ENCODE results near the gene GTF2IRD2. TPM values are rescaled to one million over a fixed set of nuclear protein-coding genes. Genes with fewer than 3 reads are reported as not detected.
"Not testable (repeated sequence)": the region's sequence is repeated elsewhere in the genome, so short reads cannot be mapped to it uniquely, and the experiment has no call there.

Gene GTF2IRD2
- total RNA-seq, 1 donor from 2014 or later: 4.8 TPM

DNA sequence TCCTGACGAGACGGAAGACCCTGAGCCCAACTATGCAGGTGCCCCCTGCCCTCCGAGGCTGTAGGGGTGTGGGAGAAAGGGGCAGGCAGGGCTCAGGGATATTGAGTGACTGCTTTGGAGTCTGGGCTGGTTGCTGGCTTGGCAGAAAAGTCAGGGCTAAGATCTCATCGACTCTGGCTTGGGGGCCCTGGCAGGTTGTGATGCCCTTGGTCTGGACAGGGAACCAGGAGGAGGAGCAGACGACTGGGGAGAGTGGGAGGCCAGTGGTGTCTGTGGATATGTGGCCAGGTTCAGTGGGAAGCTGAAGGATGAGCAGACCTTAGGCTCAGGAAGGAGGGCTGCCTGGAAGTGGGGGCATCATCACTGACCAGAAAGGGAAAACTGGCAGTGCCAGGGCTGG lies 67.8 kb downstream of the GTF2IRD2 start:
- DNase-seq: not testable (repeated sequence)

GRCh38 chr7:74781746-74782145 lies 69.7 kb downstream of the GTF2IRD2 start:
- not testable (repeated sequence) for DNase-seq

DNA sequence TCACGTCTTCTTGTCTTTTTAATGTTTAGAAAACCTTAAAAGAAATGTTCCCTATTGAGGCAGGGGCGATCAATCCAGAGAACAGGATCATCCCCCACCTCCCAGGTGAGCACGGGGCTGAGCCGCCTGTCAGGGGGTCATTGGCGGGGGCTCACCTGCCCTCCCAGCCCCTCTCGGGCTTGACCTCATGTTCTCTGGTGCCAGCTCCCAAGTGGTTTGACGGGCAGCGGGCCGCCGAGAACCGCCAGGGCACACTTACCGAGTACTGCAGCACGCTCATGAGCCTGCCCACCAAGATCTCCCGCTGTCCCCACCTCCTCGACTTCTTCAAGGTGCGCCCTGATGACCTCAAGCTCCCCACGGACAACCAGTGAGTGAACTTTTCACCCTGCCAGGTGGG lies 72.4 kb downstream of the GTF2IRD2 start:
- not testable (repeated sequence) for DNase-seq

GRCh38 chr7:74775111-74775510 lies 76.3 kb downstream of the GTF2IRD2 start:
- DNase-seq: not testable (repeated sequence)

DNA sequence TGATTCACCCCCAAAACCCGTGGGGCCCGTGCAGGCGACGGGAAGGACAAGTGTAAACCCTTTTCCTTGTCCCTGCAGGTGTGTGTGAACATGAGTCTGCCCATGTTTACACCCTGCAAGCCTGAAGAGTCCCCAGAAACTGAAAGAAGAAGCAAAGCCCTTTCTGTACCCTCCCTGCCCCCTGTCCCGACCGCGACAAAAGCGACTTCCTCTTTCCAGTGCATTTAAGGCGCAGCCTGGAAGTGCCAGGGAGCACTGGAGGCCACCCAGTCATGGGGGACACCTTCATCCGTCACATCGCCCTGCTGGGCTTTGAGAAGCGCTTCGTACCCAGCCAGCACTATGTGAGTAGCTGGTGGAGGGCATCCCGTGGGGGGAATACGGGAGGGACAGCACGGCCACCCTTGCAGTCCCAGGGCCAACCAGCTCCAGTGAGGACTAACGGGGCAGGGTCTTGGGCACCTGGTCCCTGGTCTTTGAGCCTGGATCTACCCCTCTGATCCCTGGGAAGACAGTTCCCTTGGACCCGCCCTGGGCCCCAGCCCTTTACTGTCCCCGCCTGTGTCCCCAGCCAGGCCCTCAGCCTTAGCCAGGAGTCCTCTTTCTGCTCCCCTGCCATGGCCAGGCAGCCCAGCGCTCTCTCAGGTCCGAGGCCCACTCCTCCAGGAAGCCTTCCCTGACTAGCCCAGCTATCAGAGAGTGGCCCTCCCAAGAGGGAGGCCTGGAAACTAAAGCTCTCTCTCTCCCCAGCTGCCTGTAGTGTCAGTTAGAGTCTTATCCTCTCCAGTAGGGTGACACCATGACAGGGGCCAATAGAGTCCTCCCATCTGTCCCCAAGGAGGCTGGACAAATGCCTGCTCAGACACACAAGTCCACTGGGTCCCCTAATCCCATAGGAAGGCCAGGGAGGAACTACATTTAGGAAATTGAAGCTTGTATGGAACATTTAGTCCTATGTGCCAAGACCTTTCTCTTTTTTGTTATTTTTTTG lies 77.3 kb downstream of the GTF2IRD2 start, which contains the start of gene NCF1:
TSS of gene NCF1 (plus strand) at position 252 of the 991 bp plus-strand sequence. CDS start at position 273, 21 bp downstream.
- not testable (repeated sequence) for DNase-seq

- not testable (repeated sequence) for DNase-seq
Observed at GRCh38 chr7:74772093-74772492, 79.3 kb downstream of the GTF2IRD2 start.

DNA sequence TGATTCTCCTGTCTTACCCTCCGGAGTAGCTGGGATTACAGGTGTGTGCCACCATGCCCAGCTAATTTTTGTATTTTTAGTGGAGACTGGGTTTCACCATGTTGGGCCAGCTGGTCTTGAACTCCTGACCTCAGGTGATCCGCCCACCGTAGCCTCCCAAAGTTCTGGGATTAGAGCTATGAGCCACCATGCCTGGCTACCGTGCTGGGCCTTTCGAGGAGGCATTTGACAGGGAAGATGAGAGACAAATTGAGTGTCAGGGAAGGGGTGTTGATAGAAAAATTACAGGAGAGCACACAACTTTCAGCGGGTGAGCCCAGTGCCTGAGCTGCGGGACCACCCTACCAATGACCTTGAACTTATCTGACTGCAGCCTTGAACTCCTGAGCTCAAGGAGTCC lies 81.3 kb downstream of the GTF2IRD2 start:
- DNase-seq: not testable (repeated sequence)

DNA sequence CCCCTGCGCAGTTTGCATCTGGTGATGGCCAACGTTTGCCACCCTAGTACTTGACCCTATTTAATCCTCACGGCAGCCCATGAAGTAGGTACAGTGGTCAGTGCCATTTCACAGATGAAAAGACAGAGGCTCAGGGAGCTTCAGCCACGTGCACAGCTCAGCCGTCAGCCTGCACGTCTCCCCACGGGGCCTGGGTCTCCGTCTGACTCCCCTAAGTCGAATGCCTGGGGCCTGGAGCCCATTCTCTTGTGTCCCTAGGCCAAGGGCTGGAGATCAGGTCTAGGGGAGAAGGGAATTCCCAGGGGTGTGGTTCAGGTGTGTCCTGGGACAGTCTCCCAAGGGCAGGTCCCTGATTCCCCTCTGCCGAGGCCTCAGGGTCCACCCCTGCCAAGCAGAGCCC lies 84.4 kb downstream of the GTF2IRD2 start:
- DNase-seq: not testable (repeated sequence)

DNA sequence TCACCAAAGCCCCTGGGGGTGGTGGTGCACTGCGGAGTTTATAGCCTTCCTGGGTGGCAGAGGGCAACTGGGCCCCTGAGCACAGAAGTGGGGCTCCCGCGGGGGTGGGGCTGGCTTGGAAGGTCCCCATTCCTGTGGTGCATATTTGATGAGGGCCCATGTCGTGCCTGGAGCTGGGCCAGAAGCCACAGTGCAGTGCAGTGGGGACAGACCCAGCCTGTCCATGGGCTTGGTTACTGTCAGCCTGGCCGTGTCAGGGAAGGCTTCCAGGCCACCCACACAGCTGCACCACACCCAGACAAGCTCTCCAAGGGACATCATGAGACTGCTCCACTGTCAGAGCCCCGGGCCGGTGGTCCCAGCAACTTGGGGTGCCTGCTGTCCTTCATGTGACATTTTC lies 84.9 kb downstream of the GTF2IRD2 start:
- DNase-seq: not testable (repeated sequence)

DNA sequence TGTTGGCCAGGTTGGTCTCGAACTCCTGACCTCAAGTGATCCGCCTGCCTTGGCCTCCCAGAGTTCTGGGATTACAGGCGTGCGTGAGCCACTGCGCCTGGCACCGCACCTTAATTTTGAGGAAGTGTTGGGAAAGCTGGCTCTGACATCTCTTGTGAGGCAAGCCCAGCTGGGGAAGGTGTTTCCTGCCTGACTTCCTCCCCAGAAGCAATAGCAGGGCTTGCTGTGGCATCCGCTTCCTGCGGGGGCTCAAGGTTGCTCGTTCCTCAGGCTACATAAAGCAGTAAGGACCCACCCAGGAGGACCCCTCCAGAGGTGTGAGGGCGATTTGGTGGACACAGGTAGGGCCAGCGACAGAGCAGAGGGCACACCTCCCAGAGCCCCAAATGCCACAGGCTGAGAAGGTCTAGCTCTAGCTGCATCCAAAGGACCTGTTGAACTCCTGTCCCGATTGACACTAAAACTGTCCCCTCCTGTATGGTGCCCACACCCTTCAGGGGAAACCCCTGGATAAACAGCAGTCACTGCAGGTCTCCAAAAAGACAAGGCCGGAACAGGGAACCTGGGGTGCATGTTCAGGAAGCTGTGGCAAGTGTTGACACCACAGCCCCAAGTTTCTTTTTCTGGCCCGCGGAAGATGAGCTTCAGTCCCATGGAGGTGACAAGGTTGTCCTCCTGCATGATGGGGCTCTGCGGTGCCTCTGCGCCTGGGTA lies 86.0 kb downstream of the GTF2IRD2 start:
- not testable (repeated sequence) for DNase-seq

DNA sequence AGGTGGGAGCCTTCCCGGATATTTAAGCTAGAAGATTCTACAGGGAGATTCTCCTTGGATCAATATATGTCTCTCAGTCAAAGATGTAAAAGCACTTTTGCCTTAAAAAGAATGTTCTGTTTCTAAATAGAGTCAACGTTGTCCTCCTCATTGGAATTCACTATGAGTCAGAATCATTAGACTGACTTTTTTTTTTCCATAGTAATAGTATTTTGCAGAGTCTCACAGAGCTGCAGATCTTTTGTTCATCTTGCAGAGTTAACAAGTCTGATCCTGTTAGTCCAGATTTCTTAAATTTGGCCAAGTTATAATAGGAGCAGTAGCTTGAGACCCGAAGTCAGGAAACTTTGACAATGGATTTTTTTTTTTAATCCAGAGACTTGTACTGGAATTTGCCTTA lies 92.4 kb downstream of the GTF2IRD2 start:
- DNase-seq: not testable (repeated sequence)

DNA sequence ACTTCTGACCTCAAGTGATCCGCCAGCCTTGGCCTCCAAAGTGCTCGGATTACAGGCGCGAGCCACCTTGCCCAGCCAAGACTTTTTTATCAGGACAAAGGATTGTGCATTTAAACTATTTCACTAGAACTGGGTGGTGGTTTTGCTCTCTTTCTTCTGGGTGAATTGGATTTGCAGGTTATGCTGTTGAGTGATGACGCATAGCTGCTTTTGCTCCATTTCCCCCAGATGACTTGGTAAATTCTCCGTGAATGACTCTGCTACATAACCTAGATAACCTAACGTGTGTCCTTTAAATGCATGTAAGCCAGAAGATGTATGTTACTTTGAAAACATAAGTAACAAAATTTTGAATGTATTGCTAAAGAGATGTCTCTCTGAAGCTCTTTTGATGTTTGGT lies 93.1 kb downstream of the GTF2IRD2 start:
- not testable (repeated sequence) for DNase-seq

DNA sequence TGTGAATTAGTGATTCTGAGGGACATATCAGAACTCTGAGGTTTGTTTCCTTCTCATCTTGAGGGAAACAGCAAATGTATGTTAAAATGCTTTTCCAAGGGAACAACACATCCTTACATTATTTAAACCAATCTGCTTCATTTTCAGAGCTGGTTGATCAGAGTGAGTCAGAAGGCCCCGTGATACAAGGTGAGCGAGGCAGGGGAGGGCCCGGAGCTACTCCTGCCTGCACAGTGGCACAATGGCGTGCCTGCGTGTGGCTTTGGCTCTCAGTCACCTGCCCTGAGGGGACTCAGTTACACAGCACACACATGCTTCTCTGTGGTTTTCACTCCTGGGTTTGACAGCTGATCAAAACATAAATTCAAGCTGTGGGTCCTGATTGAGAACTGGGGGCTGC lies 94.7 kb downstream of the GTF2IRD2 start:
- not testable (repeated sequence) for DNase-seq

- not testable (repeated sequence) for DNase-seq
Observed at GRCh38 chr7:74753921-74754482, 97.4 kb downstream of the GTF2IRD2 start.

Other genes with a start within 250 kb of the GTF2IRD2 start
- gene GTF2I, start 193.9 kb downstream of the GTF2IRD2 start, total RNA-seq: 142 and 195 TPM in 2 replicates
- gene NCF1, start 77.6 kb downstream of the GTF2IRD2 start, total RNA-seq: not detected in 2 replicates
- gene CASTOR2, start 113.1 kb upstream of the GTF2IRD2 start, total RNA-seq: 11.9 and 15.7 TPM in 2 replicates
- gene RCC1L, start 222.2 kb upstream of the GTF2IRD2 start, total RNA-seq: 72.0 and 86.2 TPM in 2 replicates
- 12.9 and 13.5 TPM in 2 replicates for gene GTF2IRD2B, start 241.0 kb upstream of the GTF2IRD2 start, total RNA-seq